ENCODE results near the gene EDA.

- TF ChIP-seq CTCF (IDR thresholded peaks at IDR 0.05) (no peak), POLR2A (IDR thresholded peaks at IDR 0.05) (no peak), POLR2AphosphoS5 (IDR thresholded peaks at IDR 0.05) (no peak)
These were observed 144.2 kb downstream of the EDA start for GRCh38 chrX:69759921-69760625.
